ENCODE data around the gene VWC2.

DNA sequence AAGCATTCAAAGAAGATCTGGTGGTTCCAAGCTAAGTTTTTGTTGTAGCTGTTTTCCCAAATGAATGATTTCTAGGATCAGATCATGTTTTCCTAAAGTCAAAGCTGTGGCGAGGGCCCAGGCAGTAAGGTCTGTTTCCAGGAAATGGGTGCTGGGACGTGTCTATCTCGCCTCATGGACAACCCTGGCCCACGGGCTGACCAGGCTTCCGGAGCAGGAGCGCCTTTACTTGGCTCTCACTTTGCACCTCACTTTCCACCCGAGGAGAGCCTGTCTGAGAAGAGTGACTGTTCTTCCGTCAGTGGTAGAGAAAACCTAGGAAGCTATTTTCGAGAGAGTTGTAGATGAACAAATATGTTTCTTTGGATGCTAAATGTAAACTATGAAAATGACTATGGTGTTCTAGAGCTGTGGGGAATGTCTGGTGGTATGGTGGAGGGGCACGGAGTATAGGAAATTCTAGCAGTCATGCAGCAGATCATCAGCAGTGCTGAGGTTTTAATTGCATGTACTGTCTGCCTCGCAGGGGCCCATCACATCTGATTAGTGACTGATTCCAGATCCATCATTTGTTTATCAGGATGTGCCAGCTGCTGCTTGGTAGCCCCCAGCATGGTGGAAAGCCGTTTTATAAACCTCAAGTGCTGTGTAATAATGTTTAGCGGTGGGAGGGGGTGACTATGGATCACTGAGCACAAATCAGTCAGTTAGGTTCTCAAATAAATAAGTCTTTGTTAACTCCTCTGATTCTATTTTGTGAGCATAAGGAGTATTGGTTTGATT lies 66.6 kb downstream of the VWC2 start:
- TF ChIP-seq JUND (IDR thresholded peaks at IDR 0.05) (no peak), EZH2phosphoT487 (IDR thresholded peaks at IDR 0.05; ENCODE audit: borderline replicate concordance, low read depth) (no peak), CTCF (IDR thresholded peaks at IDR 0.05) (no peak), CHD2 (IDR thresholded peaks at IDR 0.05; ENCODE audit: low read length, partially characterized antibody) (no peak), EP300 (IDR thresholded peaks at IDR 0.05; ENCODE audit: borderline replicate concordance in 1 of 2, low read depth in 1 of 2, low read length in 1 of 2) (no peak), GABPA (IDR thresholded peaks at IDR 0.05; ENCODE audit: low read depth) (no peak)
- TF ChIP-seq, protein P1, sequence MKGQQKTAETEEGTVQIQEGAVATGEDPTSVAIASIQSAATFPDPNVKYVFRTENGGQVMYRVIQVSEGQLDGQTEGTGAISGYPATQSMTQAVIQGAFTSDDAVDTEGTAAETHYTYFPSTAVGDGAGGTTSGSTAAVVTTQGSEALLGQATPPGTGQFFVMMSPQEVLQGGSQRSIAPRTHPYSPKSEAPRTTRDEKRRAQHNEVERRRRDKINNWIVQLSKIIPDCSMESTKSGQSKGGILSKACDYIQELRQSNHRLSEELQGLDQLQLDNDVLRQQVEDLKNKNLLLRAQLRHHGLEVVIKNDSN (IDR thresholded peaks at IDR 0.05; ENCODE audit: borderline replicate concordance, low read depth) = no peak
